Spleen (tissue), 7 donors: ENCODE results near the gene TBCD.

ENCODE experiments used
- CTCF ChIP-seq, 11 experiments: fragments of 200-600 bp in 7 of 11; fragments of 450-650 bp in 4 of 11; sonication (generic) in 4 of 11; IDR thresholded peaks in 8 of 11; conservative IDR thresholded peaks in 3 of 11; 1 replicate in 7 of 11; 2 replicates in 4 of 11; pipeline versions ENCODE4 v1.4.0 to v1.8.0; 2016 to 2021; ENCODE audit warnings: antibody characterized with exemption in 11 of 11, inconsistent platforms in 4 of 11, mild to moderate bottlenecking in 1 of 11
- POLR2A ChIP-seq, 3 donors: fragments of 450-650 bp; IDR thresholded peaks; one replicate each; pipeline ENCODE4 v1.5.1; 2017; ENCODE audit warnings: antibody characterized with exemption in 3 of 3, mild to moderate bottlenecking in 1 of 3
- POLR2AphosphoS5 ChIP-seq, 3 donors: sonication (generic); formaldehyde crosslinking; IDR thresholded peaks; one replicate each; pipeline ENCODE4 v1.5.1; 2017; ENCODE audit warnings: antibody characterized with exemption in 3 of 3
- donor health status: DM: no; HTN: no; CAD: no; lungs with moderate emphysema.
- donor health status: DM: no; HTN: no; CAD: no.
- donor health status: DM: no; HTN: no; CAD: no.

- TF ChIP-seq CTCF (IDR thresholded peaks at IDR 0.05 in 8 of 11, conservative IDR thresholded peaks at IDR 0.05 in 3 of 11) (no peak), POLR2AphosphoS5 (IDR thresholded peaks at IDR 0.05) (peak; percentile 26 to 70 (median 67)), POLR2A (IDR thresholded peaks at IDR 0.05) (no peak)
These were observed 121.0 kb downstream of the TBCD start for GRCh38 chr17:82872591-82873520.
